Mesenchymal stem cell (in vitro differentiated cells and primary cell): ENCODE measurements around the gene KAT6B.

Experiments
- DNase-seq: peaks from one replicate; pipeline ENCODE4 v3.0.0-alpha.2; 2013
- H2AFZ ChIP-seq: one replicate; pipeline ENCODE4 v1.6.1; 2013; ENCODE audit warnings: low read depth, mild to moderate bottlenecking, control low read depth, inconsistent platforms, low read length, moderate library complexity
- H2AK5ac ChIP-seq: 2 replicates; pipeline ENCODE4 v1.6.1; 2013; ENCODE audit warnings: low read length, moderate library complexity, mild to moderate bottlenecking, inconsistent platforms; ENCODE audit not compliant: severe bottlenecking
- H2BK120ac ChIP-seq: one replicate; pipeline ENCODE4 v1.6.1; 2013; ENCODE audit warnings: low read depth, mild to moderate bottlenecking, inconsistent platforms, low read length, moderate library complexity
- H2BK12ac ChIP-seq, 2 experiments: one replicate each; pipeline ENCODE4 v1.6.1; 2013; ENCODE audit warnings: inconsistent platforms in 2 of 2, low read length in 2 of 2, mild to moderate bottlenecking in 2 of 2, moderate library complexity in 2 of 2, control low read depth in 1 of 2
- H2BK15ac ChIP-seq: one replicate; pipeline ENCODE4 v1.6.1; 2013; ENCODE audit warnings: mild to moderate bottlenecking, low read depth, inconsistent platforms; ENCODE audit not compliant: poor library complexity, severe bottlenecking
- H2BK5ac ChIP-seq: 2 replicates; pipeline ENCODE4 v1.6.1; 2013; ENCODE audit warnings: low read depth, mild to moderate bottlenecking, low read length, control low read depth, inconsistent platforms; ENCODE audit not compliant: poor library complexity, severe bottlenecking
- H3K14ac ChIP-seq, 2 experiments: one replicate each; pipeline ENCODE4 v1.6.1; 2013; ENCODE audit warnings: inconsistent platforms in 2 of 2, low read length in 2 of 2, control low read depth in 1 of 2, mild to moderate bottlenecking in 1 of 2, moderate library complexity in 1 of 2
- H3K18ac ChIP-seq, 2 experiments: one replicate each; pipeline ENCODE4 v1.6.1; 2013; ENCODE audit warnings: inconsistent platforms in 2 of 2, low read length in 2 of 2, control low read depth in 1 of 2, low read depth in 1 of 2, mild to moderate bottlenecking in 1 of 2
- H3K23ac ChIP-seq, 2 experiments: one replicate each; pipeline ENCODE4 v1.6.1; 2013; ENCODE audit warnings: inconsistent platforms in 2 of 2, low read length in 2 of 2, mild to moderate bottlenecking in 2 of 2, moderate library complexity in 2 of 2, control low read depth in 1 of 2
- H3K27ac ChIP-seq: 2 replicates; pipeline ENCODE4 v1.5.1; 2013; ENCODE audit warnings: mild to moderate bottlenecking, moderate library complexity, low read length, control low read depth, inconsistent platforms; ENCODE audit not compliant: poor library complexity, severe bottlenecking
- H3K27me3 ChIP-seq, 2 experiments: 2 replicates each; pipeline versions ENCODE4 v1.6.1 to v1.7.0; 2013; ENCODE audit warnings: low read length in 2 of 2, mild to moderate bottlenecking in 2 of 2, moderate library complexity in 2 of 2, control low read depth in 1 of 2, inconsistent platforms in 1 of 2; ENCODE audit not compliant: control insufficient read depth in 1 of 2, insufficient read depth in 1 of 2
- H3K36me3 ChIP-seq, 2 experiments: 2 replicates each; pipeline versions ENCODE4 v1.6.1 to v1.7.0; 2013; ENCODE audit warnings: low read length in 2 of 2, control low read depth in 1 of 2, inconsistent platforms in 1 of 2, low read depth in 1 of 2, mild to moderate bottlenecking in 1 of 2; ENCODE audit not compliant: insufficient read depth in 2 of 2, control insufficient read depth in 1 of 2
- H3K4ac ChIP-seq, 2 experiments: one replicate each; pipeline ENCODE4 v1.6.1; 2013; ENCODE audit warnings: inconsistent platforms in 2 of 2, low read length in 2 of 2, mild to moderate bottlenecking in 2 of 2, moderate library complexity in 2 of 2, control low read depth in 1 of 2, low read depth in 1 of 2
- H3K4me1 ChIP-seq: 2 replicates; pipeline ENCODE4 v1.6.1; 2013; ENCODE audit warnings: low read depth, low read length, control low read depth; ENCODE audit not compliant: control insufficient read depth, insufficient read depth
- H3K4me2 ChIP-seq: 2 replicates; pipeline ENCODE4 v1.6.1; 2013; ENCODE audit warnings: low read length, mild to moderate bottlenecking, inconsistent platforms; ENCODE audit not compliant: poor library complexity, severe bottlenecking
- H3K4me3 ChIP-seq, 2 experiments: 2 replicates each; pipeline versions ENCODE4 v1.5.1 to v1.7.0; 2013; ENCODE audit warnings: low read length in 2 of 2, mild to moderate bottlenecking in 2 of 2, control low read depth in 1 of 2, low read depth in 1 of 2; ENCODE audit not compliant: insufficient read depth in 1 of 2
- H3K79me1 ChIP-seq: replicated peaks from 2 replicates; pipeline ENCODE4 v1.6.1; 2013; ENCODE audit warnings: mild to moderate bottlenecking, control low read depth, low read length, inconsistent platforms; ENCODE audit not compliant: poor library complexity, severe bottlenecking
- H3K9ac ChIP-seq: 2 replicates; pipeline ENCODE4 v1.7.0; 2013; ENCODE audit warnings: mild to moderate bottlenecking, low read length, moderate library complexity
- H3K9me3 ChIP-seq: 2 replicates; pipeline ENCODE4 v1.7.0; 2013; ENCODE audit warnings: mild to moderate bottlenecking, low read length; ENCODE audit not compliant: control insufficient read depth
- H4K8ac ChIP-seq: one replicate; pipeline ENCODE4 v1.6.1; 2013; ENCODE audit warnings: inconsistent platforms, mild to moderate bottlenecking, low read length, moderate library complexity
- H4K91ac ChIP-seq: one replicate; pipeline ENCODE4 v1.6.1; 2013; ENCODE audit warnings: mild to moderate bottlenecking, low read length, inconsistent platforms
- WGBS: methylation state at CpG from one replicate; pipeline ENCODE4 v1.1.7; 2013; ENCODE audit warnings: mixed read lengths; 5-methylcytosine and 5-hydroxymethylcytosine counted together

Gene KAT6B

DNA sequence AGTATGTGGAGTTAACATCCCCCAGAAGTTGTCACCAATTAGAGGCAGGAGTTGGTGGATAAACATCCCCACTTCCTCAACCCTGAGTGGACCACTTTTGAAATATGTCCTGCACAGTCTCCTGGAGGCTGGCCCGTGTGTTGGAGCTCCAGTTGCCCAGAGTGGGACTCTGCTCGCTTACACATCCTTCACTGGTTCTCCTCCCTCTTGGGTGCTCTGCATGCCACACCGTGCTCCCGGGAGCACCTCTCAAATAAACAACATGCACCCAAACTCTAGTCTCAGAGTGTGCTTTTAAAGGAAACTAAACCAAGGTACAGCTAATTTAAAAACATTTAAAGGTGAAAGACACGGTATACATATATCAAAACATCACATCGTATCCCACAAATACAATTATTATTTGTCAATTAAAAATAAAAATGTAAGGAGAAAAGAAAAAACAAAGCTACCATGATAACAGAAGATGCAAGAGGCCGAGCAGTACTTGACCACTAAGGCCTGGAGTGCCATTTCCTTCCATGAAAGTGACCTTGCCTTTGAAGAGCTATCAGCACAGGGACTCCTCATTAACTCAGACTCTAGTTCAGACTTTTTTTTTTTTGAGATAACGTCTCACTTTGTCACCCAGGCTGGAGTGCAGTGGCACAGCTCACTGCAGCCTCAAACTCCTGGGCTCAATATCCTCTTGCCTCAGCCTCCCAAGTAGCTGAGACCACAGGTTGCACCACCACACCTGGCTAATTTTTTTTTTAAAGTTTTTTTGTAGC, 237.2 kb downstream of the KAT6B start:
- Histone ChIP-seq H4K8ac (no peak overlapping the region), H3K14ac (no peak overlapping the region), H3K4me2 (no peak overlapping the region), H3K4me3 (no peak overlapping the region), H2AK5ac (no peak overlapping the region), H3K9ac (no peak overlapping the region), H3K4ac (no peak overlapping the region), H2BK15ac (no peak overlapping the region), H2AFZ (no peak overlapping the region), H2BK12ac (no peak overlapping the region), H3K36me3 (no peaks in the 10 kb centered on the region), H3K23ac (no peak overlapping the region), H4K91ac (no peak overlapping the region), H3K9me3 (no peaks in the 10 kb centered on the region), H3K27ac (no peak overlapping the region), H3K79me1 (no peaks in the 10 kb centered on the region), H3K27me3 (no peaks in the 10 kb centered on the region), H3K4me1 (no peaks in the 10 kb centered on the region), H3K18ac (no peak overlapping the region), H2BK120ac (no peak overlapping the region), H2BK5ac (no peak overlapping the region)
- DNase-seq: no peak
- WGBS: 91% methylated on average over 4 of the region's 8 CpGs

GRCh38 chr10:75065076-75065475, 238.7 kb downstream of the KAT6B start:
- no peak overlapping the region for H3K4me2 ChIP-seq
- no peak overlapping the region for H3K4me3 ChIP-seq
- H4K91ac ChIP-seq: no peak overlapping the region
- no peaks in the 10 kb centered on the region for H3K4me1 ChIP-seq
- no peak overlapping the region for H2BK15ac ChIP-seq
- no peaks in the 10 kb centered on the region for H3K79me1 ChIP-seq
- no peak overlapping the region for H3K23ac ChIP-seq
- H3K9ac ChIP-seq: peak overlapping the region; percentile 38
- no peak overlapping the region for H2BK12ac ChIP-seq
- no peaks in the 10 kb centered on the region for H3K27me3 ChIP-seq
- no peak overlapping the region for H3K18ac ChIP-seq
- DNase-seq: no peak
- H3K14ac ChIP-seq: no peak overlapping the region
- no peaks in the 10 kb centered on the region for H3K9me3 ChIP-seq
- H2AFZ ChIP-seq: no peak overlapping the region
- H3K36me3 ChIP-seq: no peaks in the 10 kb centered on the region
- H3K4ac ChIP-seq: no peak overlapping the region
- no peak overlapping the region for H4K8ac ChIP-seq
- WGBS: 97% methylated on average over 4 of the region's 4 CpGs
- no peak overlapping the region for H2BK120ac ChIP-seq
- no peak overlapping the region for H2AK5ac ChIP-seq
- H3K27ac ChIP-seq: no peak overlapping the region
- H2BK5ac ChIP-seq: no peak overlapping the region

DNA sequence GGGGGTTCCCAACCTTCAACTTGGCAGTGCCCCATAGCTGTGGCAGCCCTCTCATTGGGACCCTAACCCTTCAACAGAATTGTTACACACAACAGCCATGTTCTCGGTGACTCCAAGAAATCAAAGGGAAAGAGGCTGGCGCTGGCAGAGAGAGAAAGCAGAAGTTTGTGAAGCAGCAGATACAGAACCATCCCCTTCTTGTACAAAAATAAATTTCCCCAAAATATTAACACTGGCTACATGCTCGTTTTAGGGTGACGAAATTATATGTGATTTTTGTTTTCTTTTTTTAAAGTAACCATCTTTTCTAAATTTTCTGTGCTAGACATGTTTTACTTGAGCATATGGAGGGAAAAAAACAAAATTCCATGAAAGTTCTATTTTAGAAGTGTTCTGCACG, 239.9 kb downstream of the KAT6B start:
- H3K9ac ChIP-seq: no peak overlapping the region
- H2BK15ac ChIP-seq: no peak overlapping the region
- H3K4ac ChIP-seq: no peak overlapping the region
- no peaks in the 10 kb centered on the region for H3K27me3 ChIP-seq
- peaks cover 2% of the 10 kb centered on the region for H3K4me1 ChIP-seq
- H3K4me2 ChIP-seq: no peak overlapping the region
- H3K27ac ChIP-seq: no peak overlapping the region
- no peak overlapping the region for H4K8ac ChIP-seq
- H2AFZ ChIP-seq: no peak overlapping the region
- WGBS: 93% methylated on average over 3 of the region's 5 CpGs
- DNase-seq: no peak
- no peak overlapping the region for H4K91ac ChIP-seq
- H3K4me3 ChIP-seq: no peak overlapping the region
- H2AK5ac ChIP-seq: no peak overlapping the region
- H2BK5ac ChIP-seq: no peak overlapping the region
- H3K23ac ChIP-seq: no peak overlapping the region
- no peaks in the 10 kb centered on the region for H3K36me3 ChIP-seq
- no peak overlapping the region for H3K18ac ChIP-seq
- no peaks in the 10 kb centered on the region for H3K9me3 ChIP-seq
- no peaks in the 10 kb centered on the region for H3K79me1 ChIP-seq
- H2BK120ac ChIP-seq: no peak overlapping the region
- no peak overlapping the region for H2BK12ac ChIP-seq
- no peak overlapping the region for H3K14ac ChIP-seq

DNA sequence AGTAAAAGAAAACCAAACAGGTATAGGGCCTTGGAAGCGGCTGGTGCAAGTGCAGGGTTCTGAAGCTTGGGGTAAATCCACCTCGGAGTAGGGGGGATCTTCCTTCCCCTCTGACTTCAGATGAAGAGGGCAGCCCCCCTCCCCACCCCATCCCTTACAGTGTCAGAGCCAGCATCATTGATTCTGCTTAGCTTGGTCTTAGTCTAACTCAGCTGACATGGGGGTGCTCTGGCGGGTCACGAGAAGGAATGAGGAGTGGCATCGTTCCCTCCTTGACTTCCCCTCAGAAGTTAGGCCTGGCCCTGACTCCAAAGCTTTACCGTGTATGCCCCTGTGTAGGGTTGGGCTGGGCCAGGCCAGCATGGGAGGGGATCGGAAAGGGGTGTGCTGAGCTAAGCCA, 240.9 kb downstream of the KAT6B start:
- Histone ChIP-seq H3K4ac (no peak overlapping the region), H3K27ac (no peak overlapping the region), H2BK120ac (no peak overlapping the region), H4K91ac (no peak overlapping the region), H3K4me3 (no peak overlapping the region), H4K8ac (peak overlapping the region; percentile 56), H3K4me1 (peaks cover 3% of the 10 kb centered on the region), H3K9me3 (no peaks in the 10 kb centered on the region), H3K9ac (no peak overlapping the region), H2AK5ac (no peak overlapping the region), H3K27me3 (no peaks in the 10 kb centered on the region), H2BK12ac (no peak overlapping the region), H3K23ac (no peak overlapping the region), H3K79me1 (no peaks in the 10 kb centered on the region), H3K18ac (no peak overlapping the region), H2BK15ac (no peak overlapping the region), H2BK5ac (no peak overlapping the region), H3K36me3 (no peaks in the 10 kb centered on the region), H3K4me2 (no peak overlapping the region), H2AFZ (no peak overlapping the region), H3K14ac (no peak overlapping the region)
- no peak for DNase-seq
- 96% methylated on average over 5 of the region's 7 CpGs for WGBS
